A172 (cell line): ENCODE measurements around the gene LRIT1. TPM values are rescaled to one million over a fixed set of nuclear protein-coding genes. Genes with fewer than 3 reads are reported as not detected.

Experiments used
- DNase-seq: peaks from one replicate; pipeline ENCODE4 v3.0.0-alpha.2; 2015; ENCODE audit warnings: low spot score
- total RNA-seq: library from RNA; depleted of rRNA; stranded (reverse); fragments of >200 nt; shearing (Covaris generic); gene quantifications from 2 replicates; pipeline ENCODE4 v1.2.3, GENCODE V29; 2014

The LRIT1 gene
- total RNA-seq, 1 experiment from 2014 or later, result not detected

DNA sequence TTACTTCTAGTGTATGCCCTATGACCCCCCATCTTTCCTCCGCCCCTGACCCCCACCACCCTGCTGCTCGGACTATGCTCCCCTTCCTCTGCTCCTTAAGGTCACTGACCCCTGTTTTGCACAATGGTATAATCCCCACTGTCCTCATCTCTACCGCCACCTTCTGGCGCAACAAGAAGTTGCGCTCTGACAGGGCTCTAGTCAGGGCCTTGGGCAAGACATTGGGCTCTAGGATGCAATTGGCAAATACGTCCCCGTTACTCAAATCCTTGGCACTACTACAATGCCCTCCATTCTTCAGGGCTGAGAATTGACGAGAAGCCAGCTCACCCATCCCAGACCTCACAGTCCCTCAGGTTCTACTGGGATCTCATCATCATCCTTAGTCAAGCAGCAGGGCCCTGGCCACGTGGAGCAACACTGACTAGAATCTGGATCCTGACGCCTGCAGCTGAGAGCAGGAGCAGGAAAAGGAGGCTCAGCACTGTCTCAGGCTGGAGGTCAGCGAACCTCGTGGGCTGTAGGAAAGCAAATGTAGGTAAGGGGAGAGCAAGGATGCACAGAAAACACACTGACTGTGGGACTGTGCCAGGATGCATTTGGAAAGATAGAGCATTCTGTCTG, 26.6 kb downstream of the LRIT1 start:
- no peak for DNase-seq

DNA sequence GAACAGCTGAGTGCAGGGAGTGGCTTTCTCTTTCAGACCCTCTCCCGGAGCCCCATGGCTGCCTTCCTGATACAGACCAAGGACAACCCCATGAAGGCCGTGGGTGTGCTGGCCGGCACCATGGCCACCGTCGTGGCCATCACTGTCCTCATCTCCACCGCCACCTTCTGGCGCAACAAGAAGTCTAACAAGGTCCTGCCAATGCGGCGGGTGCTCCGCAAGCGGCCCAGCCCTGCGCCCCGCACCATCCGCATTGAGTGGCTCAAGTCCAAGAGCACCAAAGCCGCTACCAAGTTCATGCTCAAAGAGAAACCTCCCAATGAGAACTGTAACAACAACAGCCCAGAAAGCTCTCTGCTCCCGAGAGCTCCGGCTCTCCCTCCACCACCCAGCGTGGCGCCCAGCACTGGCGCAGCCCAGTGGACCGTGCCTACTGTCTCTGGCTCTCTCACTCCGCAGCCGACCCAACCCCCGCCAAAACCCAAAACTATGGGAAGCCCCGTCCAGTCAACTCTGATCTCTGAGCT, 27.2 kb downstream of the LRIT1 start:
- no peak for DNase-seq

DNA sequence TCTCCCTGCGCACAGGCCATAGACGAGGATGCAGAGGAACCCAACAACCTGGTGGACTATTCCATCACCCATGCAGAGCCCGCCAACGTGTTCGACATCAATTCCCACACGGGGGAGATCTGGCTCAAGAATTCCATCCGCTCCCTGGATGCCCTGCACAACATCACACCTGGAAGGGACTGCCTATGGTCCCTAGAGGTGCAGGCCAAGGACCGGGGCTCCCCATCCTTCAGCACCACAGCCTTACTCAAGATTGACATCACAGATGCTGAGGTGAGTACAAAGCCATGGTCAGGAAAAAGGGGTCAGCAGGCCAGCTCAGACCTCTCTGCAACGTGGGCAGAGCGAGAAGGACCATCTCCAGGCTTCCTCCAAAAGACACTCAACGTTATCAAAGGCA, 28.3 kb downstream of the LRIT1 start:
- no peak for DNase-seq

DNA sequence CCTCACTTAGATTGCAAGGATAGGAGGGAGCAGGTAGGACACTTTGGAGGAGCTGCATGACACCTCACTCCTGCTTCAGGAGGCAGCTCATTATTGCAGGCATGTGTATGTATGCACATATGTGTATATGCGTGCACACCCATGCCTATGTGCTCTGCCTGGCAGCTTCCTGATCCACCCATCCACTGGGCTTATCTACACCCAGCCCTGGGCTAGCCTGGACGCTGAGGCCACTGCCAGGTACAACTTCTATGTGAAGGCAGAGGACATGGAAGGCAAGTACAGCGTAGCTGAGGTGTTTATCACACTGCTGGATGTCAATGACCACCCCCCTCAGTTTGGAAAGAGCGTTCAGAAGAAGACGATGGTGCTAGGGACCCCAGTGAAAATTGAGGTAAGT, 29.3 kb downstream of the LRIT1 start:
- DNase-seq, result no peak

DNA sequence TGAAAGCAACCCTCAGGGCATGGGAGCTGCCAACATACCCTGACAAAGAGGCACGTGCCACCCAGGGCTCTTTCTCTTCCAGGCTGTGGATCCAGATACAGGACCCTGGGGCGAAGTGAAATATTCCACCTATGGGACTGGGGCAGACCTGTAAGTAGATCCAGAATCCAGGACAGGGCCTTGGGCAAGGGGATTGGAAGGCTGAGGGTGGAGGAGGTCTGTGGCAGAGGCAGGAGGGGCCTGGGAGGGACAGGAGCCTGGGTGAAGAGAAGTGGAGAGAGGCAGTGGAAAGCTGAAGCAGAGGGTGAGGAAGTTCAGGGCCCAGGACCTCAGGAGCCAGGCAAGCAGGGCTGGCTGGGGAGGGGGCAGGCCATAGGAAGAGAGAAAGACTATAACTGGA, 29.8 kb downstream of the LRIT1 start:
- DNase-seq, result no peak

DNA sequence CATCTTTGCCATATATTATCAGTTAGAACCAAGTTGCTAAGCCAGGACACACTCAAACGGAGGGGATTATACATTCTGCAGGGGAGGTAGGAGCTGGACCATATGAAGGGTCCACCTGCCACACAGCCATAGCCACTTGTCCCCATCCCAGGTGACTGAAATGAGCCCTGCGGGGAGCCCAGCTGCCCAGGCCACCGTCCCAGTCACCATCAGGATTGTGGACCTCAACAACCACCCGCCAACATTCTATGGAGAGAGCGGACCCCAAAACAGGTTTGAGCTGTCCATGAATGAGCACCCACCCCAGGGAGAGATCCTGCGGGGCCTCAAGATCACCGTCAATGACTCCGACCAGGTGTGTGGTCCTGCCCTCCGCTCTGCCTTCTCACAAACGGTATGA, 33.3 kb downstream of the LRIT1 start:
- DNase-seq, result no peak

DNA sequence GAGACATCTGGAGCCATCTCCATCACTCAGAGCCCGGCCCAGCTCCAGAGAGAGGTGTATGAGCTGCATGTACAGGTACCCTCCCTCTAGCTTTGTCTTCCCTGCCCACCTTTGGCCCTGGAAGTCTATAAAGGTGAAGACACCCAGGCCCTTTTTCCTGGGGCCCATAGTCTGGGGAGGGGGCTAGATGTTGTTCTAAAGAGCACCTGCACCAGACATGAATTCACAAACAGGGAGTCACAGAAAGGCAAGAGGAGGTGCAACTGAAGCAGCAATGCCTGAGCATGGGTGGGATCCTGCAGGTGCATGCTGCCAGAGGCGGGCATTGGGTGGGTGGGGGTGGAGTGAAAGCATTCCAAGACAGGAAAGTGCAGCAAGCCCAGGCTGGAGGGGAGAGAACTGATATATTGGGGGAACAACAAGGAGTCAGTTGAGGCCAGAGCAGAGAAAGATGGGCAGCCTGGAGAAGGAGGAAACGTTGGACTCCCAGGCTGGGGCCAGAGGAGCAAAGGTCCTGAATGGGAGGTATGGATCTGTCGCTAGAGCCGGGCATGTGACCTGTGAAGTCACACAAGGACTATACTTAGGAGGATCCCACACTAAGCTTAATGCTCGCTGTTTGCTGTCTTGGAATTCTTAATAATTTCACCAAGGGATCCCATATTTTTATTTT, 35.4 kb downstream of the LRIT1 start:
- DNase-seq, result no peak

DNA sequence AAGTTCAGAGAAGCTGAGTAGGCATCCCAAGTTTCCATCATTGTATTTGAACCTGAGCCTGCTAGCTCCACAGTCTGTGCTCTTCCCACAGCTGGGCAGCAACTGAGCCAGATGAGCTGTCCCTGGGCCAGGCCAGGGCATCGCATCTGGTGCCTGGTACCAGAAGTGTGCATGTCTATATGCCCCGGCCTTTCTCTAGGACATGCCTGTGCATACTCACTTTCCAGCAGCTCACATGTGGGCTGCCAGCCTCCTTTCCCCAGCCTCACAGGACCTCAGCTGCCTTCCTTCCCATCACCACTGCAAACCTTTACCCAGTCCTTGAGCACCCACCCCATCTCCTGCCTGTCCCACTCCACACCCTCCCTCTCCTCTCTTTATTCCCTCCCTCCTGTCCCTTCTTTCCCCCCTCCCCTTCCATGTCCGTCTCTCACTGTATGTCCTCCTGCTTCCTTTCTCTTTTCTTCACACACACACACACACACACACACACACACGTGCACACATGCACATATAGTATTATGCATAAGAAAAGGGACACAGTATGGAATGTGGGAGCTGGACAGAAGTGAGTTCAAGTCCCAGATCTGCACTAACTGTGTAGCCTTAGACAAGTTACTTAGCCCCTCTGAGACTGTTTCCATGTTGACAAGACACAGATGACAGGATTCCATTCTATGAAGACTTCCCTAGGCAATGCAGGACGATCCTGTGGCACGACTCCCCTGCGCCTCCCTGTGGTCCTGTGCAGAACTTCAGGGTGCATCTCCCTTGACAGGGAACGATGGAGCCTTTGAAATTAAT, 36.1 kb downstream of the LRIT1 start:
- DNase-seq, result peak; percentile 41

DNA sequence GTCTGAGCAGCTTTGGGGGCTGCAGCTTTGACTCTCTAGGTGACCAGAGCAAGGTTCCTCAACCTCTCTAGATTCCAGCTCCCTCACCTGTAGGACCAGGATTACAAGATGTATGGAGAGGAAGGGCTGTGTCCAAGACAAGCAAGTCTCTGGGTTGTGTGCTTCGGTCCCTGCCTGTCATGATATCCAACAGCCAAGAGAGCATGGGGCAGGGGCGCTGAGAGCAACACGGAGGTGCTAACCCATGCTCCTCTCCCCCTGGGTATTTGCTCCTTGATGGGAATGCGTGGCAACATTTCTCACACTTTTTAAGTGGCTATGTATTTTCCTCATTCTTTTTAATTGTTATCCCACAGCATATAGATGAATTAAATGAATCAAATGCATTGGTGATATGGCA, 36.7 kb downstream of the LRIT1 start:
- DNase-seq, result no peak

DNA sequence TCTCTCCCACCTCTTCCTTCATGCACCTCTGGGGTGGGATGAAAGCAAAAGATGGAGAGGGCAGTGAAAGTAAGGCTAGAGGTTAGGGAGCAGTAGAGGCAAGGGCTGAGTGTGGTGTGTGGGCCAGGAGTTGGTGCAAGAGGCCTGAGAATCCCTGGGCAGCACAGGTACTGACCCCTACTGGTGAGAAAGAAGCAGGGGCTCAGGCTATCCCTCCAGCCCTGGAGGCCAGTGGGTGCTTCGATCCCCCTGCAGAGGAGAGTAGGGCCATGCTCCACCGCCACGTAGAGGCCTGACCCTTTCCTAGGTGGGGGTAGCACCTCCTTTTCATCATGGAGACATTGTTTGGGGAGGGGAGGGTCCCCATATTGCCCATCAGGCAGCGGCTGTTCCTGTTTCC, 37.2 kb downstream of the LRIT1 start:
- DNase-seq, result no peak

DNA sequence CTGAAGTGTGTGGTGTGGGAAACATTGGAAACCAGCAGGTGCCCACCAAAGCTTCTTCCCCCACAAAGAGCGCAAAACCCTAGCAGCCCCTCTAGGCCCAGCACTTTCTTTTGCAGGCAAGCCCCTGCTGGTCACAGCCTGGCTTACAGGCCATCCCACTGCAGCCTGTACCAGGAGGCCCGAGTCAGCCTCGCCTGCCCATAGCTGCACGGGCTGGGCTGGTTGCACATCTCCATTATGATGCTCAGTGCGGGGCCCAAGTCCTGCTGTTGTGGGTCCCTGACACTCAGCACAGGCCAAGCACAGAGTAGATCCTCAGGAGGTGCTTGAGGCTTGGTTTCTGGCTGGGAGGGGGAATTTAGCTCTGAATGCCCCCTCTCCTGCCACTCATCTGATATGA, 39.0 kb downstream of the LRIT1 start:
- DNase-seq, result no peak

DNA sequence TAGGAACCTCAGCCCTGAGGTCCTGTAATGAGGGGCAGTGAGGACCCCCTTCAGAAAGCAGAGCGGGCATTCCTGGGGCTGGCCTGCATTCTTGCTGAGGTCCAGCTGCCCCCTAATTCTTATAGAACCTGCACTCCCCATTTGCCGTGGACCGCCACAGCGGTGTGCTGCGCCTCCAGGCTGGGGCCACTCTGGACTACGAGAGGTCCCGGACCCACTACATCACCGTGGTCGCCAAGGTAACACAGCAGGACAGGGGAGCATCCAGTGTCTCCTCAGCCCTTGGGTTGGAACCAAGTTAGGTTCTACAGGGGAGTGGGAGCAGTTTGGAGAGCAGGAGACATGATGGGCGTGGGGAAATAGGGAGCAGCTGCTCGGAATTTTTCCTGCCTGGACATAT, 39.7 kb downstream of the LRIT1 start:
- no peak for DNase-seq

DNA sequence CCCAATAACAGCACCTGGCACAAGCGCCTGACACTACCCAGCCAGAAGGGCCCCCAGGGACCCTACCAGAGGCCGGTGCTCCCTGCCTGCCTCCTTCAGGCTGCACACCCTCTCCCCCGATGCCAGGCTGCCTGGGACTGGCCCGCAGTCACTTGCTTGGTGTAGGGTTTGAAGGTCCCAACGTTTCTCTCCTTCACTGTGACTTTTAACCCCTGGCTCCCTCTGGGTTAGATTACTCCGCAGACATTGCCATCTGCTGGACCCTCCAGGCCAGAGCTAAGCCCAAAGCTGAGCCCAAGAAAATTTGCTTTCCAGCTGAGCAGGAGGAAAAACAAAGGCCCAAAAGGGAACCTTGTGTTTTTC, 40.1 kb downstream of the LRIT1 start:
- DNase-seq, result no peak

DNA sequence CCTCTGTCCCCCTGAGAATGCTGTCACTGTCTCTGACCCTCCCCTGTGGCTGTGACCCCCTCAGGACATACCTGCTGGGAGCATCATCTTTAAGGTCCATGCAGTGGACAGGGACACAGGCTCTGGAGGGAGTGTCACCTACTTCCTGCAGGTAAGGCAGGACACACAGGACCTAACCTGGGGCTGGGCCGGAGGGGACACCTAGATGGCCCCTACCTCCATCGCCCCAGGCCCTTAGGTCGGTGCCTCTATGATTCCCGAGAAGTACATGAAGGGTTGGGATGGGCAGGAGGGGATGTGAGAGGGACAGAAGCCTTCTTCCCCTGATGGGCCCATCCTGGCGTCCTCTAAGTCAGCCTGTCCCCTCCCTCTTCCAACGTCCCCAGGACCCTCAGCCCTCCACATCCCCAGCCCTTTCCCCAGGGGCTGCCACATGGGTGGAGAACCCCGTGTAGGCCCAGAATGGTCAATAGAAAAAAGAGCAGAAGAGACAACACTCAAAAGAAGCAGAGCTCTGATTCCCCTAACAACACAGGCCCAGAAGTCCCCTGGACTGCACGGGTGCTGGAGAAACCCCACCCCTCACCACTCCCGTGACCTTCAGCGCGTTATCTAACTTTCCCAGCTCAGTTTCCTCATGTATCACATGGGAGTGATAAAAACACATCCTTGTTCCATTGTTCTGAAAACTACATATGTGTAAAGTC, 40.7 kb downstream of the LRIT1 start:
- no peak for DNase-seq

DNA sequence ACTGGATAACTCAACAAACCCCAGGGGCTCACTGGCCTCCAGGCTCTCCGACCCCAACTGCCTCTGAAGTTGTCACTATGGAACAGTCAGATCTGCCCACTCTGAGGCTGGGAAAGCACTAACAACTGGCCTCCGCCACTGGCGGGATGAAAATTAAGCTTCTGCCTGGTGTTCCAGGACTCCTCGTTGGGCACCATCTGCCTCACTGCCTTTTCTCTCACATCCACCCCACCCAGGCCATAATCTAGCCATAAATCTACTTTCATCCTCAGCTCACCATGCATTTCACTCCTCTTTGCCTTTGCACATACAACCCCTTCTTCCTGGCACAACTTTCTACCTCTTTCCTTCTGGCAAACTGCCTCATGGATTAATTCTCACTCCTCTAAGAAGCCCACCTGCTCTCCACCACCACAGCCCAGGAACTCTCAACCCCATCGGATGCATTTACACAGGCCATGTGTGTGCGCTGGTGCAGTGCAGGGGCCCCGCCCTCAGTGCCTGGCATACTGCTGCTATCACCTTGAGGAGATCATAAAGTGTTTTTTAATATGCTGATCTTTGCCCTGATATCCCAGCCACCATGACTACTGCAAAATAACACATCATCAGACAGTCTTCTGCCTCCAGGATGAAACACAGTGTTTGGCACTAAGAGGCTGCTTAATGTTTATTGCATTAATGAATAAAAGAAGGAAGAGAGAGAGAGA, 43.0 kb downstream of the LRIT1 start:
- no peak for DNase-seq

DNA sequence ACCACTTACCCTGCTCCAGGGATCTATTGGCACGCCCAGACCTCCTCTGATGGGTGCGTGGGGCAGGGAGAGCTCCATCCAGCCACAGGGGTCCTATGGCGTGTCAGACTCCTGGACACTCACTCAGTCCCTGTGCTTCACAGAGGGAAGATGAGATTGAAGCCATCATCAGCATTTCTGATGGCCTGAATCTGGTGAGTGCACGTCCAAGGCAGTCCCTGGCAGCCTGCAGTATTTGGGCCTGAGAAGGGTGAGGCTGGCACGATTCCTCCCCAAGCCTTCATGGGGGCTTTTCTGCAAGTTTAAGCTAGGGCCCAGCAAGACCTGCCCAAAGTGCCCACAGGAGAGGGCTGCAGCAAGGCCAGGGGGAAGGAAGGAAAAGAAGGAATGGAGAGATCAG, 43.7 kb downstream of the LRIT1 start:
- DNase-seq, result no peak

DNA sequence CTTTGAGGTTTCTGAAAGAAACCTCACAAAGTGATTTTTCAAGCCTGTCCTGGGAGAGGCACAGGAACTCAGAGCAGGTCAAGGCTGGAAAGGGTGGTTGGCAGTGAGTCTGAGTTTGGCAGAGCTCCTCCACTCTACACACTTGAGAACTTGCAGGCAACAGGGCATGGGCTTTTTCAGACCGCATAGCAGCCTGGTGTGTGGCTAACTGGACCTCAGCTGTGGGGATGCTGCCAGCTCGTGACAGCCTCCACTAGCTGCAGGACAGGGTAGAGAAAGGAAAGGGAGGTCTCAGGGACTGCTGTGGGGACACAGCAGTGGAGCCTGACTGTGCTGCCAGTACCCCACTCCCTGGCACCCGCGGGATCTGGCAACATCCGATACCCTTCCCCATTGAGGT, 44.4 kb downstream of the LRIT1 start:
- no peak for DNase-seq

DNA sequence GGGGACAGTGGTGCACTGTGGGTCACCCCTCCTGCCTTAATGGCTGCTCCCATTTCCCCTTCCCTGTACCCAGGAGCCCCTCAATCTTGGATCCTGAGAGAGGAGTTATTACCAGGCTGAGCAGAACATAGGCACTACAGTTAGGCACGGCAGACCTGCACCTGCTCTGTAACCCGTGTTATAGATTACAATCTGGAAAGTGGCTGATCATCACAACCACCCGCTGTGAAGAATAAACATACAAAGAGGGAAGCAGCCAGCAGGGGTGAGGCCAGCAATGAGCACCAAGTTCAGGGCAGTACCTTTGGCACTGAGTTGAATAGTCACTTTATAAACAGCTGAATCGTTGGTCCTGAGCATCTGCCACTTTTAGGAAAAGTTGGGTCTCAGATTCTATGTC, 45.3 kb downstream of the LRIT1 start:
- peak; percentile 30 for DNase-seq

DNA sequence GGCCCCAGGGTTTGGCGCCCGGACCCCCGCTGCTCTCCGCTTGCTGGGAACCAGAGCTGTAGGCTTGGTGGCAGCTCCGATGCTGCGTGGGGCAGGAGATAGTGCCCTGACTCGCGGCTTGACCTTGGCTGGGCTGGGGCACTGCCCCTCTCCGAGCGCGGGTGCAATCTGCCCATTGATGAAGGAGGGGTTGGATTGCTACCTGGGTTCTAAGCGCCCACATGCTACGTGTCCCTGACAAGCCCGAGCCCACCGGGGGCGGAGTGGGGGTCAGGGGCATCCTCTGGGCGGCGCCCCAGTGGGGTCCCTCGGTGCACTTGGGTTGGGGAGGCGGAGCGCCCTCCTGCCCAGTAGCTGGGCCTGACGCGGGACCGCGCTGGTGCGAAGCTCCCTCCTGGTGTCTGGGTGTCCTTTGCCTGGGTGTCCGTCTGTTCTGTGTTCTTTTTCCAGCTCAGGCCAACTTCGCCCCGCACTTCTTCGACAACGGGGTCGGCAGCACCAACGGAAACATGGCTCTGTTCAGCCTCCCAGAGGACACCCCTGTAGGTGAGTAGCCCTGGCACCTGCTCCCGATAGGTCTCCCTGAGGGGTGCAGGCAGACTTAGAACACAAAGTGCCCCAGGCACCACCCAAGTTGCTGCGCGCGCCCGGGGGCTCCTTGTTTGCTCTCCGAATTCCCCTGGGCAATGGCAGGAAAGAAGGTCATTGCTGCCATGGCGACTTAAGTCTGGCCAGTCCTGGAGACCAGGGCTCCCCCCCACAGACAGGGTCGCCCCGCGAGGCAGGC, 46.1 kb downstream of the LRIT1 start:
- DNase-seq, result no peak

DNA sequence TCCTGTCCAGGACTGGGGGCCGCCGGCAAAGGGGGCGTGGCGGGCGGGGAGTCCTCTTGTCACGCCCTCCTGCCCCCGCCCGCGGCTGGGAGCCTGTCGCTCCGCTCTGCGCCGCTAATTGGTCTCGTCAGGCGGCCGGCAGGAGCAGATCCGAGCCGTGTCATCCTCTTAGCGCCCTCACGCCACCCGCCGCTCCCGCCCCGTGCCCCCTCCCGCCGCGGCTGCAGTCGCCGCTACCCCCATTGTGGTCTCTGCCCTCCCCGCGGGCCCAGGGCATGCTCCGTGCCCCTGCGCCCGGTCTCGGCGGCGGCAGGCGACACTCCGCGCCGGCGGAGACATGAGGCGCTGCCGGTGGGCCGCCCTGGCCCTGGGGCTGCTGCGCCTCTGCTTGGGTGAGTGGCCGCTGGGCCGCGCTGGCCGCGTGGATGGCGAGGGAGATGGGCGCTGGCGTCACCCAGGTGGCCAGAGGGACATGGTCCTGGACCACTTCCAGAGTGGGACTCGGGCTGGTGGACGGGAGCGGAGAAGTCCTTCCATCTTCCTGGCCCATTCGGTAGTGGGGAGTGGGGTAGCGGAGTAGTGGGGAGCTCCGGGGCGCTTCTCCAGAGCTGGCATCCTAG, 46.8 kb downstream of the LRIT1 start, which contains the start of gene CDHR1:
CDHR1 (plus strand) TSS at position 114 of the 620 bp plus-strand sequence; CDS start at position 338, 224 bp downstream.
- DNase-seq, result no peak
